HepG2 (cell line): ENCODE data around the gene NFATC2. TPM values are rescaled to one million over a fixed set of nuclear protein-coding genes. Genes with fewer than 3 reads are reported as not detected.

Experiments
- BCLAF1 ChIP-seq: fragments of 450-650 bp; IDR thresholded peaks from 2 replicates; pipeline ENCODE4 v1.6.1; 2017; ENCODE audit warnings: mild to moderate bottlenecking
- CEBPB ChIP-seq: IDR thresholded peaks from 2 replicates; pipeline ENCODE4 v1.6.1; 2011; ENCODE audit warnings: low read depth, low read length, improper control_type of control experiment, borderline replicate concordance
- HNRNPUL1 ChIP-seq: fragments of 200-400 bp; formaldehyde crosslinking; IDR thresholded peaks from 2 replicates; pipeline ENCODE4 v1.6.1; 2017; ENCODE audit warnings: low read depth, mild to moderate bottlenecking, low read length, moderate library complexity
- HOXD1 ChIP-seq: sonication (generic); formaldehyde crosslinking; IDR thresholded peaks from 2 replicates; pipeline ENCODE4 v1.5.0; 2020; ENCODE audit warnings: missing genetic modification reagents
- KDM2A ChIP-seq: sonication (generic); formaldehyde crosslinking; IDR thresholded peaks from 2 replicates; pipeline ENCODE4 v1.4.0; 2020; ENCODE audit warnings: low read depth, missing genetic modification reagents, borderline replicate concordance
- MED8 ChIP-seq: sonication (generic); formaldehyde crosslinking; IDR thresholded peaks from 2 replicates; pipeline ENCODE4 v1.8.1; 2023; ENCODE audit warnings: mild to moderate bottlenecking, missing genetic modification reagents; ENCODE audit not compliant: insufficient replicate concordance
- NCOA1 ChIP-seq: sonication (generic); formaldehyde crosslinking; IDR thresholded peaks from 2 replicates; pipeline ENCODE4 v1.9.0; 2021; ENCODE audit warnings: missing genetic modification reagents
- PCBP2 ChIP-seq: fragments of 200-400 bp; formaldehyde crosslinking; optimal IDR thresholded peaks from 2 replicates; pipeline ENCODE3; 2018; ENCODE audit warnings: low read length, low read depth; ENCODE audit not compliant: poor library complexity, severe bottlenecking
- PLRG1 ChIP-seq: fragments of 450-650 bp; conservative IDR thresholded peaks from 2 replicates; pipeline ENCODE4 v1.6.1; 2016
- SP1 ChIP-seq, 2 experiments: fragments of 450-650 bp in 1 of 2; sonication (generic) in 1 of 2; formaldehyde crosslinking in 1 of 2; IDR thresholded peaks; 2 replicates each; pipeline versions ENCODE4 v1.4.0 to v1.6.1; 2016 to 2020; ENCODE audit warnings: missing genetic modification reagents in 1 of 2
- SP5 ChIP-seq: IDR thresholded peaks from 2 replicates; pipeline ENCODE4 v1.6.1; 2016; ENCODE audit warnings: low read depth, borderline replicate concordance
- SSRP1 ChIP-seq: IDR thresholded peaks from 2 replicates; pipeline ENCODE4 v1.6.1; 2016; ENCODE audit warnings: control low read depth
- THAP11 ChIP-seq: IDR thresholded peaks from 2 replicates; pipeline ENCODE4 v1.6.1; 2016; ENCODE audit warnings: missing biosample characterization, missing genetic modification reagents
- ZBTB39 ChIP-seq: sonication (generic); formaldehyde crosslinking; IDR thresholded peaks from 2 replicates; pipeline ENCODE4 v1.5.0; 2020; ENCODE audit warnings: missing genetic modification reagents
- ZC3H13 ChIP-seq: sonication (generic); formaldehyde crosslinking; IDR thresholded peaks from 2 replicates; pipeline ENCODE4 v1.8.1; 2023; ENCODE audit warnings: mild to moderate bottlenecking, missing genetic modification reagents, moderate library complexity
- ZFAT ChIP-seq: sonication (generic); formaldehyde crosslinking; conservative IDR thresholded peaks from 2 replicates; pipeline ENCODE4 v1.8.1; 2023; ENCODE audit warnings: missing genetic modification reagents, inconsistent platforms
- ZNF24 ChIP-seq: fragments of 450-650 bp; IDR thresholded peaks from 2 replicates; pipeline ENCODE4 v1.6.1; 2017; ENCODE audit warnings: antibody characterized with exemption, mild to moderate bottlenecking
- ZNF441 ChIP-seq: sonication (generic); formaldehyde crosslinking; IDR thresholded peaks from 2 replicates; pipeline ENCODE4 v1.7.0; 2021; ENCODE audit warnings: missing genetic modification reagents, borderline replicate concordance
- ZNF513 ChIP-seq: sonication (generic); formaldehyde crosslinking; conservative IDR thresholded peaks from 2 replicates; pipeline ENCODE4 v1.5.0; 2020; ENCODE audit warnings: missing genetic modification reagents
- ZNF547 ChIP-seq: sonication (generic); formaldehyde crosslinking; IDR thresholded peaks from 2 replicates; pipeline ENCODE4 v1.5.1; 2020; ENCODE audit warnings: mild to moderate bottlenecking, missing genetic modification reagents
- ZSCAN31 ChIP-seq: sonication (generic); formaldehyde crosslinking; IDR thresholded peaks from 2 replicates; pipeline ENCODE4 v1.5.0; 2020; ENCODE audit warnings: low read depth, mild to moderate bottlenecking, missing genetic modification reagents
- ZUFSP ChIP-seq: sonication (generic); formaldehyde crosslinking; IDR thresholded peaks from 2 replicates; pipeline ENCODE4 v1.9.0; 2021; ENCODE audit warnings: missing genetic modification reagents, mild to moderate bottlenecking, borderline replicate concordance
- polyA plus RNA-seq, 8 experiments: library from polyadenylated mRNA; depleted of rRNA in 3 of 8; stranded (reverse) in 7 of 8; unstranded in 1 of 8; fragments of >200 nt; fragmentation: Illumina TruSeq in 4 of 8; extraction: Trizol in 4 of 8; gene quantifications; 2 replicates each; pipeline versions ENCODE4 v1.2.1 to v1.2.3, GENCODE V29; 2011 to 2016; ENCODE audit warnings: low read depth in 4 of 8, missing spikeins in 1 of 8, mixed read lengths in 1 of 8; ENCODE audit not compliant: insufficient read depth in 1 of 8
- total RNA-seq, 5 experiments: library from RNA; depleted of rRNA; stranded (reverse); fragments of >200 nt; fragmentation: Illumina TruSeq; extraction: Trizol; gene quantifications; 2 replicates each; pipeline ENCODE4 v1.2.3, GENCODE V29; 2016; ENCODE audit warnings: low read depth in 1 of 5

The NFATC2 gene
- total and polyA plus RNA-seq, 2 of the 13 experiments (the other 11 are each of a cell fraction or from before 2014, with no cell fraction given), result 1.9 to 3.3 TPM

- TF ChIP-seq ZNF441 (CRISPR knock-in tag) (0 out of 2 replicates have a peak, but pooled peaks have one; percentile 9), NCOA1 (CRISPR knock-in tag) (no peak), KDM2A (CRISPR knock-in tag) (no peak), ZBTB39 (CRISPR knock-in tag) (no peak), PCBP2 (no peak), THAP11 (CRISPR knock-in tag) (no peak), ZSCAN31 (CRISPR knock-in tag) (peak; percentile 66; the same call in 1 of the 2 replicates), SP1 (IDR thresholded peaks at IDR 0.05) (no peak), SP1 (CRISPR knock-in tag; IDR thresholded peaks at IDR 0.05) (0 out of 2 replicates have a peak, but pooled peaks have one; percentile 19), ZFAT (0 out of 2 replicates have a peak, but pooled peaks have one; percentile 22), MED8 (CRISPR knock-in tag) (peak; percentile 59), ZNF24 (no peak), BCLAF1 (no peak), ZUFSP (CRISPR knock-in tag) (no peak), HOXD1 (CRISPR knock-in tag) (peak; percentile 81), SSRP1 (no peak), SP5 (CRISPR knock-in tag) (peak; percentile 98), CEBPB (no peak), ZC3H13 (CRISPR knock-in tag) (no peak), PLRG1 (no peak), ZNF547 (CRISPR knock-in tag) (0 out of 2 replicates have a peak, but pooled peaks have one; percentile 34), HNRNPUL1 (no peak), ZNF513 (0 out of 2 replicates have a peak, but pooled peaks have one; percentile 42)
These were observed 113.9 kb downstream of the NFATC2 start (continued) for GRCh38 chr20:51428401-51429143.
